ENCODE measurements around the gene RUNX2.

RUNX2 gene

DNA sequence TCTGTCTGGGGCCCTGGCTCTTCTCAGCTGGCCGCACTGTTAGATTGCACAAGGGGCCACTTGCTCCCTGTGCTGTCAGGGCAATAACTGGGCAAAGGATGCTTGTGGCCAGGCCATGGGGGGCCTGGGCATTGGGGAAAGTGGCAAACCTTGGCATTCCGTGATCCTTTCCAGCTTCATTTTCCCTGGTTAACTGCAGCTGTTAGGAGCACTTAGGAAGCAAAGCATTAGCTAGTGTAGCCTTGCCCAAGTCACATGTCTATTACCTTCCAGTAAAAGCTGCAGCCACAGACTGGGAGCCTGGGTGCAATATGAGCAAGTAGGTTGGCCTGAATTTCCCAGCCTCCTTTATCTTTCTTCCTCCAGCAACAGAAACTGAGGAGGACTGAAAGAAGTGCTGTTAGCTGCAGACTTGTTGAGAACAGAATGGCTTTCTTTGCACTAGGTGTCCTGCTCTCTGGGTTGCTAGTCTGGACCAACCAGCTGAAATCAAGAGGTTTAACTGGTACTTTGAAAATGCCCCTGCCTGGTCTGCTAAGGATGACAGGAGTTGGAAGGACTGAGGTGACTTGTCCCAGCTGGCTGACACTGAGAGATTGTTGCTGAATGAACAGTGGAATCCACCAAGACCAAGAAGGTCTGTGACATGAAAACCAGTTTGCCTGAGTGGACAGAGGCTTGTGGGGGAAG lies 361.9 kb downstream of the RUNX2 start:
- no peak for TF ChIP-seq EZH2 (IDR thresholded peaks at IDR 0.05; ENCODE audit: borderline replicate concordance, low read length)
- TF ChIP-seq, protein P1, sequence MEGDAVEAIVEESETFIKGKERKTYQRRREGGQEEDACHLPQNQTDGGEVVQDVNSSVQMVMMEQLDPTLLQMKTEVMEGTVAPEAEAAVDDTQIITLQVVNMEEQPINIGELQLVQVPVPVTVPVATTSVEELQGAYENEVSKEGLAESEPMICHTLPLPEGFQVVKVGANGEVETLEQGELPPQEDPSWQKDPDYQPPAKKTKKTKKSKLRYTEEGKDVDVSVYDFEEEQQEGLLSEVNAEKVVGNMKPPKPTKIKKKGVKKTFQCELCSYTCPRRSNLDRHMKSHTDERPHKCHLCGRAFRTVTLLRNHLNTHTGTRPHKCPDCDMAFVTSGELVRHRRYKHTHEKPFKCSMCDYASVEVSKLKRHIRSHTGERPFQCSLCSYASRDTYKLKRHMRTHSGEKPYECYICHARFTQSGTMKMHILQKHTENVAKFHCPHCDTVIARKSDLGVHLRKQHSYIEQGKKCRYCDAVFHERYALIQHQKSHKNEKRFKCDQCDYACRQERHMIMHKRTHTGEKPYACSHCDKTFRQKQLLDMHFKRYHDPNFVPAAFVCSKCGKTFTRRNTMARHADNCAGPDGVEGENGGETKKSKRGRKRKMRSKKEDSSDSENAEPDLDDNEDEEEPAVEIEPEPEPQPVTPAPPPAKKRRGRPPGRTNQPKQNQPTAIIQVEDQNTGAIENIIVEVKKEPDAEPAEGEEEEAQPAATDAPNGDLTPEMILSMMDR (IDR thresholded peaks at IDR 0.05; ENCODE audit: low read length): no peak
- no peak overlapping the region for H3K4me3 ChIP-seq (ENCODE audit: low read depth, low read length, poor library complexity, severe bottlenecking)
- no peaks in the 10 kb centered on the region for H3F3A ChIP-seq (ENCODE audit: insufficient read depth, low read length)
- H3K4me1 ChIP-seq (ENCODE audit: insufficient read depth, low read length, severe bottlenecking): no peaks in the 10 kb centered on the region
- H4K20me1 ChIP-seq (ENCODE audit: insufficient read depth, low read length): no peaks in the 10 kb centered on the region
- H3K27ac ChIP-seq (ENCODE audit: low read depth, low read length, poor library complexity, severe bottlenecking): no peak overlapping the region
- H3K79me2 ChIP-seq (ENCODE audit: insufficient read depth, low read length): no peaks in the 10 kb centered on the region
- H3K27me3 ChIP-seq (ENCODE audit: insufficient read depth, low read length): no peaks in the 10 kb centered on the region
- no peak overlapping the region for H3K9ac ChIP-seq (ENCODE audit: low read length)
- H3K9me2 ChIP-seq (ENCODE audit: low read depth, low read length): no peaks in the 10 kb centered on the region
- no peak overlapping the region for H2AFZ ChIP-seq (ENCODE audit: low read length)
- H3K9me3 ChIP-seq (ENCODE audit: low read length): no peaks in the 10 kb centered on the region
- no peaks in the 10 kb centered on the region for H3K36me3 ChIP-seq (ENCODE audit: insufficient read depth, low read length)
- no peak overlapping the region for H3K4me2 ChIP-seq (ENCODE audit: low read length)

- Histone ChIP-seq H3F3A (ENCODE audit: insufficient read depth, low read length) (no peaks in the 10 kb centered on the region), H3K9me3 (ENCODE audit: low read length) (no peaks in the 10 kb centered on the region), H3K36me3 (ENCODE audit: insufficient read depth, low read length) (no peaks in the 10 kb centered on the region), H3K4me2 (ENCODE audit: low read length) (no peak overlapping the region), H3K4me1 (ENCODE audit: insufficient read depth, low read length, severe bottlenecking) (no peaks in the 10 kb centered on the region), H3K4me3 (ENCODE audit: low read depth, low read length, poor library complexity, severe bottlenecking) (no peak overlapping the region), H4K20me1 (ENCODE audit: insufficient read depth, low read length) (no peaks in the 10 kb centered on the region), H2AFZ (ENCODE audit: low read length) (no peak overlapping the region), H3K9me2 (ENCODE audit: low read depth, low read length) (no peaks in the 10 kb centered on the region), H3K27ac (ENCODE audit: low read depth, low read length, poor library complexity, severe bottlenecking) (no peak overlapping the region), H3K27me3 (ENCODE audit: insufficient read depth, low read length) (no peaks in the 10 kb centered on the region), H3K79me2 (ENCODE audit: insufficient read depth, low read length) (no peaks in the 10 kb centered on the region), H3K9ac (ENCODE audit: low read length) (no peak overlapping the region)
- TF ChIP-seq, protein P1 (IDR thresholded peaks at IDR 0.05; ENCODE audit: low read length): no peak
- no peak for TF ChIP-seq EZH2 (IDR thresholded peaks at IDR 0.05; ENCODE audit: borderline replicate concordance, low read length)
Measured at GRCh38 chr6:45690846-45691245, 362.7 kb downstream of the RUNX2 start.

DNA sequence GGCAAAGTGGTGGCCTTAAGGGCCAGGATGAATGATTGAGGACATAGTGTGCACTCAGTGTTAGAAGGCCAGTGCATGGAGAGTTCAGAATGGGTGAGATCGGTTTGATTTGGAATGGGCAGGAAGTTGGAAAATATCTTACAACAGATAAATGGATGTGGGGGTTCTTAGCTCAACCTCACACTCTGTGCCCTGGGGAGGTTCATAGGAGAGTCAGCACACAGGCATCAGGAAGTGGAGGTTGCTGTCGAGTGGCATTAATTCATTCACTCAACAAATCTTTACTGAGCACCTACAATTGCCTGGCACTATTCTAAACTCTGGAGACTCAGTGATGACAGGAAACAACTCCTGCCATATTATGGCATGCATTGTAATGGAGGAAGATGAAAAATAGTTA lies 363.3 kb downstream of the RUNX2 start:
- Histone ChIP-seq H4K20me1 (ENCODE audit: insufficient read depth, low read length) (no peaks in the 10 kb centered on the region), H2AFZ (ENCODE audit: low read length) (no peak overlapping the region), H3K27me3 (ENCODE audit: insufficient read depth, low read length) (no peaks in the 10 kb centered on the region), H3K9me3 (ENCODE audit: low read length) (no peaks in the 10 kb centered on the region), H3F3A (ENCODE audit: insufficient read depth, low read length) (no peaks in the 10 kb centered on the region), H3K9ac (ENCODE audit: low read length) (no peak overlapping the region), H3K4me2 (ENCODE audit: low read length) (no peak overlapping the region), H3K9me2 (ENCODE audit: low read depth, low read length) (no peaks in the 10 kb centered on the region), H3K27ac (ENCODE audit: low read depth, low read length, poor library complexity, severe bottlenecking) (no peak overlapping the region), H3K4me1 (ENCODE audit: insufficient read depth, low read length, severe bottlenecking) (no peaks in the 10 kb centered on the region), H3K79me2 (ENCODE audit: insufficient read depth, low read length) (no peaks in the 10 kb centered on the region), H3K4me3 (ENCODE audit: low read depth, low read length, poor library complexity, severe bottlenecking) (no peak overlapping the region), H3K36me3 (ENCODE audit: insufficient read depth, low read length) (no peaks in the 10 kb centered on the region)
- TF ChIP-seq, protein P1 (IDR thresholded peaks at IDR 0.05; ENCODE audit: low read length): no peak
- TF ChIP-seq EZH2 (IDR thresholded peaks at IDR 0.05; ENCODE audit: borderline replicate concordance, low read length): no peak

Data from OCI-LY1 (cell line).